GM19372 (cell line): ENCODE results near the gene PTBP1.

Experiments used
- ATAC-seq: cut with Tn5 transposase; IDR thresholded peaks from one replicate; pipeline ENCODE4 v1.9.1; 2021; ENCODE audit warnings: mild to moderate bottlenecking, low read depth, moderate library complexity; ENCODE audit not compliant: unreplicated experiment

The PTBP1 gene

GRCh38 chr19:772063-772462 lies 25.2 kb upstream of the PTBP1 start:
- ATAC-seq, result no peak

- ATAC-seq, result no peak
Observed at GRCh38 chr19:772730-773436, 24.4 kb upstream of the PTBP1 start.

- ATAC-seq, result no peak
Observed at GRCh38 chr19:776549-776948, 20.7 kb upstream of the PTBP1 start.

- no peak for ATAC-seq
Observed at GRCh38 chr19:778910-779653, 18.2 kb upstream of the PTBP1 start.

- no peak for ATAC-seq
Observed at GRCh38 chr19:780935-781334, 16.3 kb upstream of the PTBP1 start.

GRCh38 chr19:781800-782184 lies 15.5 kb upstream of the PTBP1 start:
- no peak for ATAC-seq

GRCh38 chr19:782185-782877 lies 14.9 kb upstream of the PTBP1 start:
- no peak for ATAC-seq

GRCh38 chr19:782878-783668 lies 14.2 kb upstream of the PTBP1 start:
- ATAC-seq, result no peak

- no peak for ATAC-seq
Observed at GRCh38 chr19:784541-784940, 12.7 kb upstream of the PTBP1 start.

GRCh38 chr19:787536-787935 lies 9.7 kb upstream of the PTBP1 start:
- ATAC-seq, result no peak

- ATAC-seq, result no peak
Observed at GRCh38 chr19:788686-788982, 8.6 kb upstream of the PTBP1 start.

GRCh38 chr19:788983-789700 lies 8.1 kb upstream of the PTBP1 start:
- no peak for ATAC-seq

- ATAC-seq, result no peak
Observed at GRCh38 chr19:789701-790060, 7.6 kb upstream of the PTBP1 start.

GRCh38 chr19:791007-791566 lies 6.2 kb upstream of the PTBP1 start:
- ATAC-seq, result no peak

GRCh38 chr19:791567-792305 lies 5.5 kb upstream of the PTBP1 start:
- ATAC-seq, result no peak

- no peak for ATAC-seq
Observed at GRCh38 chr19:792306-792885, 4.9 kb upstream of the PTBP1 start.

GRCh38 chr19:793806-794205 lies 3.4 kb upstream of the PTBP1 start:
- no peak for ATAC-seq

- ATAC-seq, result no peak
Observed at GRCh38 chr19:795073-795611, 2.1 kb upstream of the PTBP1 start.
